ENCODE data around the gene PAX3. TPM values are rescaled to one million over a fixed set of nuclear protein-coding genes. Genes with fewer than 3 reads are reported as not detected.

PAX3 gene
- polyA plus RNA-seq, 4 donors, result 0.24 TPM; not detected in 3

DNA sequence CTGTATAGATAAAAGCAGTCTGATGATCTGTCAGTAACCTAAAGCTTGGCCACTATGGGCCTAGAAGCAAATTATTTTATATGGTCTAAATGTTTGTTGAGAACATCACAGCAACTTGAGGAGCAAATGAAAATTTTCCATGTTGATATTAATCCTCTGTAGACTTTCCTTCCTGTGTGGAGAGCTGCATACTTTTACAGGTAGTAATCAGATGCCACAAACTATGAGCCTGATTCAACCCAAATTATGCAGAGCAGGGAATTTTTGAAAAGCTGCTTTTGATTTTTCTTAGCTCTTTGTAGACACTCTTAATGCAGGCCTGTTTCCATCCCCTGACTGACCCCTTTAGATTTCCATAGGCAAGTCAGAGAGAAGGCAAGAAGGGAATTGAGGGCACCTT is 17.3 kb downstream of the PAX3 start:
- DNase-seq (ENCODE audit: low read depth in 4 of 4, low spot score in 3 of 4), result no peak

DNA sequence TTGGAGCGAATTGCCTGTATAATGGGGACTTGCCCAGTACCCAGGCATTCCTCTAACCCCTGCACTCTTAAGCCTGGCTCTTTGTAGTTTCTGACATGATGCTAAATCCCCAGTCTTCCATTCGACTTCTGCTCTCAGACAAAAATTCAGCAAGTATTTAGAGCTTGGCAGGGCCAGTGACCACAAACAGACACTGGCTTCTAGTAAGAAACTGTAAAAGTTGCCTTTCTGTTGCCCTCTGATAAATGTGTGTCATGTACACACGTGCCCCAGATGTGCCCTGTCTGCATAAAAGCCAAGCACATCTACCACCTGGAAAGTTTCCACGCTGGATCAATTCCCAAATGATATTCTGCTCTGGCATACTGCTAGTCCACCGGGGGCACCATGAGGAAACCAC is 18.0 kb downstream of the PAX3 start:
- no peak for DNase-seq (ENCODE audit: low read depth in 4 of 4, low spot score in 3 of 4)

DNA sequence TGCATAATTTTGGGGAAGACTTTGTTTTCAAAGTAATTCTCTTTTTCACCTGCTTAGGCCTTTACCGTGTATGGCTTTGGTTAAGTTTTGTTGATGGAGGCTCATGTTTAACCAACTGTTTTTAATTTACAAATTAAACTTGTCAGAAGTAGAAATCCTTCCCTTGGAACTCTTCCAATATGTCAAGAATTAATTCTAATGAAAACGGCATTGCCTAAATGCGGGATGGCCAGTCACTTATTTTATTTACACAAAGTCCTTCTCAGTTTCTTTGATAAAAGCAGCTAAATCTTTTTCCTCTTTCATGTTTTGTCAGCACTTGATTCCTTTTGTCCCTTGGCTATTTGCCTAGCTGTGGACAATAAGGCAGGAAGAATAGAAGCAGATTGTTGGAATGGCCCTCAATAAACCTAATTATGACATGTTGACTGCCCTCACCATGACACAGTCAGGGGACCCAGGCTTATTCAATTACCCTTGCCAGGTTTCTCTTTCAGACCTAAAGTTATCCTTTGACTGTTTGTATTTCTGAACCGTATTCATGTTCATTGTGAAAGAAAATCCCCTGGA is 26.3 kb downstream of the PAX3 start:
- no peak for DNase-seq (ENCODE audit: low read depth in 4 of 4, low spot score in 3 of 4)

DNA sequence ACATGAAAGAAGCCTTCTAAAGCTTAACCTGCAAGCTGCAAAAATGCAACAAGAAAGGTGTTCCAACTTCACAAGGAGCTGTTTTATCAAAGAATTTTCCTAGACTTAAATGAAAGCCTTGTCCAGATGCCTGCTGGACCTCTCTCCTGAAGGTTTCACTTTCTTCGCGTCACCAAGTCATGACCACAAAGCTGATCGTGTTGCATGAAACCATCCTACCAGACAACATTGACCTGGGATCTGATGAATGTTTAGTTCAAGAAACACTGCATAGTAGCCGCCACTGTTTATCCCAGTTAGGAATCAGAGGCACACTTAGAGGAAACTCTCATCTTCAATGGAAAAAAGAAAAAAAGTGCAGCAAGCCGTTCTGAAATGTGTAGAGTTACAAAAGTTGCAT is 26.9 kb downstream of the PAX3 start:
- no peak for DNase-seq (ENCODE audit: low read depth in 4 of 4, low spot score in 3 of 4)

DNA sequence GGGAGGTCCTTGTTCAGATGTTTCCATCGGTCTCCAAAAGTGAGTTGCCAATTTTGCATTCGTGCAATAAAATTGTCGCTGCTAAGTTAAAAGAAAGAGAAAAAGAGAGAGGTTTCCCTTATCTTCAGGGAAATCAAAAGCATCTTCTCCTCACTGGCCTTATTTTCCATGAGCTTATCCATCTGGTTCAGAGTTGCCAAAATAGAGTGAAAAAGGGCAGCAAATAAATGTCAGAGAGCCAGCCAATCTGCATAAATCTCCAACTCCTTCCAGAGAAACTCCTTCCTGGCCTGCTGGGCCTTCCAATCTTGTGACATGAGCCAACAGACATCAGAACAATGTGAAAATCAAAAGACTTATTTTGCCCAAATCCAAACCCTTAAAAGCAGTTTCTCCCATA is 28.4 kb downstream of the PAX3 start:
- DNase-seq (ENCODE audit: low read depth in 4 of 4, low spot score in 3 of 4), result no peak

DNA sequence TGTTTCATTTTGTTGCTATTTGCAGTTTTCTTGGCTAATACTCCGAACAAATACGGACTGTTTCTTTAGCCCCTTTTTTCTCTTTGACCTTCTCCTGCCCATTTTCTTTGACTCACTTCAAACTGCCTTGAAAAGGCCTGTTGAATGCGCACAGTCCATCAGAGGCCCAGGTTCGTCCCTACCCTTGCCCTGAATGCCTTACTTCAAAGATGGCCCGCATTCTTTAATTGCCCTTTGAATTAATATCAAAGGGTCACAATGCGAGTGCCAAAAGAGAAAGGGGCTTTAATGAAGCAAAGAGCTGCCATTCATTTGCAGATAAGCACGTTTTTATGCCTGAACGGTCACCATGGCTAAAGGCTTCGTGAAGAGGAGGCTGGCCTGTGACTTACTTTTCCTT is 29.7 kb downstream of the PAX3 start:
- DNase-seq (ENCODE audit: low read depth in 4 of 4, low spot score in 3 of 4), result no peak

DNA sequence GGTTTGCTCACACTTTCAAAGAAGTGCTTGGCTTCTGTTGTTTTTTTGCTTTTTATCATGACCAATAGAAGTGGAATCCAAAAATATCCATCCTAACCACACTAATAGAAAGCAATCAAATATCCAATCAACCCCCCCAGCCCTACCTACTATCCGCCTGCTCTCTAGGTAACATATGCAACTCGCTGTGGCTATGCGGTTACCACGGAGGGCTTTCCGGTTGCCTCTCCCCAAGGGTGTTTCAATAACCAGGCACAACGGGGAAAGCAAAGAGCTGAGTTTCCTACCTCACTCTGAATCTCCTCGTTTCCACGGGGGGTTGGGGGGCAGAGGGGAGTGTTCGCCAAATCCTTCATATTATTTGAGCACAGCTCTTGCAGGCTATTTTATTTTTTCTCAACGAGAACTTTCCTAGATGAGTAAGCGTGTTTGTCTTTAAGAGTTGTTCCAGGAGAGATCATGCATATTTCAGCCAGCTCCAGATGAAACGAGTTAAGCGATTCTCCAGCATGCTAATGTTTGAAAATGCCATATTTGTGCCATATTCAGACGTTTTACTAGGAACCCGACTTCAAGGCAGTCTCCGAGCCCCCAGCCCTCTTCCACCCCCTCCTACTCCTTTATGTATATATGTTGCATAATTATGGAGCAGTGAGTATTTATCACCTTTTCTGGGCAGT is 30.3 kb downstream of the PAX3 start:
- DNase-seq (ENCODE audit: low read depth in 4 of 4, low spot score in 3 of 4), result no peak

DNA sequence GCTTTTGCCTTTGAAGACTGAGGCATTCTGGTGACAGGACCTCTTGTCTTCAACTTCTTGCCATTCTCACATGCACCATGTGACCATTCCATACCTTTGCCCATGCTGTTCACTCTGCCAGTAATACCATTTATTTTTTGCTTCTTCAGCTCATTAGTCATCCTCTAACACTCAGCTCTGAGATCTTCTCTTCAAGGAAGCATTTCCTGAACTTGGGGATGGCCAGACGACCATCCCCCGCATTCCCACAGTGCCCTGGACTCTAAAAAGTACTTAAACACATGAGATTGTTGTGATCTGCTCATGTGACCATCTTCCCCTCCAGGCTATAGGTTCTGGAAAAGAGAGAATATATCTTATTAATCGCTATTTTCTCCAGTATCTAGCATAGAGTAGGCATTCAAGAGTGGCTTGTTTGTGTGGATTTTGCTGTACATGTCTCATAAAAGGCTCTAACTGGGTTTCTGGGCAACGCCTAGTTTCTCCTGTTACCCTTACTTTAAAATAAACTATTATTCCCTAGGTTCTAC is 33.9 kb downstream of the PAX3 start:
- no peak for DNase-seq (ENCODE audit: low read depth in 4 of 4, low spot score in 3 of 4)

DNA sequence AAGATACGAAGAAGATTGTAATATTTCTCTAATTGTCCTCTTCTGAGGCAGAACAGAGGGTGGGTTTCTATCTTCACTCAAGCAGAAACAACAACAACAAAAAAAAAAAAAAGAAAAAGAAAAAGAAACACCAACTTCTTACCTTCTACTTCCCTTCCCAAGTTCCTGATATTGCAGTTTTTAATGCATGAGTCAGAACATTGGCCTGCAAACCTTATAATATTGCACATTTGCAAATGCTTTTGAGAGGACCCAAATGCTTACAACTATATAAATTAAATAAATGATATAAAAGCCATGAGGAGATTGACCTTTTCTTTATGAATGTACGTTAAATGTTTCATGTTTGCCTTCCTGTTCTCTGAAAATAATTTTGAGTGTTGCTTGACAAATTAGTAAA is 37.3 kb downstream of the PAX3 start:
- DNase-seq (ENCODE audit: low read depth in 4 of 4, low spot score in 3 of 4), result no peak

DNA sequence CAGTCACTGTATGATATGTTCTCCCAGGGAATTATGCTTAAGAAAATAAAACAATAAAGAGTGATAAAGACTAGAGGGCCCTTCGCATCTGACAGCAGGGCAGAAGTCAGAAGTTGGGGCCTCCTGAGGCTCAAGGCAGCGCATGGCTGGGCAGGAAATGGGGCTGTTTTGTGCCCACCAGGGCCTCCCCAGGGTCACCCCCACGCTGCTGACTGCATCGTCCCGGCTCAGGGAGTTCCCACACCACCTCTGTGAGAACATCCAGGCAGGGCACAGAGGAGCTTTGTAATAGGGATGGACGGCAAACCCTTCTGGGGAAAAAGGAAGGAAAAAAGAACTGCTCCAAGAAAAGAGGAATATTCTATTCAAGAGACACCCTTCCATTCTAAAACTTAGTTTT is 41.2 kb downstream of the PAX3 start:
- no peak for DNase-seq (ENCODE audit: low read depth in 4 of 4, low spot score in 3 of 4)

DNA sequence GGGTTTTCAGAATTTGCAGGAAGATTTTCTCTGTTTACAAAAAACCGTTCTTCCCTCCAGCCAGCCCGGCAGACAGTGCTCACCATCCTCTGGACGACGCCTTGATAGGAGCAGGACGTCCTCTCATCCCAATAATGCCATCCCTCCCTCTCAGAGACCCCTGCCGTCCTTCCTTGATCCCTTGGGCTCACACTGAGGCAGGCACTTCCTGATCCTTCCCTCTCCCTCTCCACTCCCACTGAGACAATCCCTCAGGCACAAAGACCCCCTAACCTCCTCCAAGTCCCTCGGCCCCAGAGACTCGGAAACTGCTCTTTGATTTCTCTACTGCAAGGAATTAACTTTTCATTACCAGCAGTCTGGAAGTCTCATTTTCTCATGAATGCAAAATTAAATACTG is 42.5 kb downstream of the PAX3 start:
- DNase-seq (ENCODE audit: low read depth in 4 of 4, low spot score in 3 of 4), result no peak

DNA sequence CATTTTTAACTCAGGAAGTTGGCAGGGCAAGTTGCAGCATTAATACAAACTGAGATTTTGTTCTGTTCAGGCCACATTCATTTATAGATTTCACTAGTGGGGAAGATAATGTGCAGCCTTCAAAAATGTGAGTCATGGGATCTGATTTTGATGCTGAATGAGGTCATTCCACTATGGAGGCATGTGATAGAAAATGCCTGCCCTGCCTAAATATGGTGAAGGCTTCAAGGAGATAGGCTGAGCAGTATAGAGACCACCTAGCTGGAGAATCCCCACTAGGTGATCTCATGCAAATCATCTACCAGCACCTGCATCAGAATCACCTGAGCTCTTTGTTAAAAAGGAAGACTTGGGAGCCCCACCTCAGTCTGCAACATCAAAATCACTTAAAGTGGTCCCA is 43.7 kb downstream of the PAX3 start:
- DNase-seq (ENCODE audit: low read depth in 4 of 4, low spot score in 3 of 4), result no peak

DNA sequence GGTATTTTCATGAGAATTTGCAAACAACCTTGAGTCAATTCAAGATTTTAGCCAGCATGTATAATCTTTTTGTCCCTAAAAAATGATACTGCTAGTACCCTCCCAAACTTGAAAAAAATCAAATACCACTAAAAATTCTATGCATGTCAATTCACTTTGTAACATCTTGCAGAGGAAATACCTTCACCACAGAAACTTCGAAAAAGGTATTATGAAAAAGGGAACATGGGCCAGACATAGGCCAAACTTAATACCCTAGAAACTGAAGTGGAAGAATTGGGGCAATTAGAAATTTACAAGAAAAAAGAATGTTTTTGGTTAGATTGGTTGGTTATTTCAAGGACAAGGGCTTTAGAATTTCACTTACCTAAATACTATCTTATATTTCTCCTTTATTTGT is 48.5 kb downstream of the PAX3 start:
- DNase-seq (ENCODE audit: low read depth in 4 of 4, low spot score in 3 of 4), result no peak

DNA sequence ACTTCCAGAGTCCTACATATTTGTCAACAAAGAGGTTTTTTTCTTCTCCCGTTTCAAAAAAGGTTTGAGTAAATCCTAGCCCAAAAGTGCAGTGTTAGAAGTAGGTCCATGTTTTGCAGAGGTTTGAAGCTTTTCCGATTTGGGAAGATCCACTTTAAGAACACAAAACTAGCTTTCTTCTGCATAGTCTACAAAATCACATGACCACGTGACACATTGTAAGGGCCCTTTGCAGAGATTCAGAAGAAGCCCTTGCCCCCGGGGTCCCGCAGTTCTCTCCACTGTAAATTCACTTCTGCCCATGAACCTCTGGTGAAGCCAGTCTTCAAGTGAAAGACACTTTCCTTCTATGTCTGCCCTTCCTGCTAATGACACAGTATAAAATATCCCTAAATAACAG is 49.4 kb downstream of the PAX3 start:
- no peak for DNase-seq (ENCODE audit: low read depth in 4 of 4, low spot score in 3 of 4)

DNA sequence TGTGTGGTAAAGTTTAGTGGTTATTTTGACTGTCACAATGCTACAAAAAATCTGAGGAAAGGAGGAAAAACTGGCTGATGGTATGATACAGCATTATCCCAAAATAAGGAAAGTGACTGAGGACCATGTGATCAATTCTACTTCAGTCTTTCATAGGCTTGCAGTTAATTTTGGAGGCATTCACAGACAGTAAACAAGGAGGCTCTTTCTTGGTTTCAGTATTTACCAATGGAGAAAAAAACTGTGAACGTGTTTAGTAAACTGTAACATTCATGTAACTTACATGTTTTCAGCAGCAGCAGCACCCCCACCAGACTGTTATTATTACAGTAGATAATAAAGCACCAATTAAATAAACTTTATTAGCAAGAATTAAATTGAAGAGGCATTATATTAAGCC is 50.0 kb downstream of the PAX3 start:
- no peak for DNase-seq (ENCODE audit: low read depth in 4 of 4, low spot score in 3 of 4)

DNA sequence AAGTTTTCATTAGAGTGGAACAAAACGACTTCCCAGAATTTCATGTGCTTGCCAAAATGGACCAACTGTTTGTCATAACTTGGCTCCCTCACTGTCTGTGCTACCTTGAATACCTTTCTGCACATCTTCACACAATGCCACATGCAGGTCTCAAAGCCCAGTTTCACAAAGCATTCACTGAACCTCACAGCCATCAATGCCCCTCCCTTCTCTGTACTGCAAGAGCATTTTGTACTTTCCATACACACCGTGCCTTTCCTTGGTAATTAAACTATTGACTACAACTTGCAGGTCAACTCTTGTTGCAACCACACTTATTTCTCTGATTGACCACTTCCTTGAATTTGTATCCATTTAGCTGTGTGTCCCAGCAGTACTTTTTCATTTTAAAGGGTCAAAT is 50.5 kb downstream of the PAX3 start:
- no peak for DNase-seq (ENCODE audit: low read depth in 4 of 4, low spot score in 3 of 4)

DNA sequence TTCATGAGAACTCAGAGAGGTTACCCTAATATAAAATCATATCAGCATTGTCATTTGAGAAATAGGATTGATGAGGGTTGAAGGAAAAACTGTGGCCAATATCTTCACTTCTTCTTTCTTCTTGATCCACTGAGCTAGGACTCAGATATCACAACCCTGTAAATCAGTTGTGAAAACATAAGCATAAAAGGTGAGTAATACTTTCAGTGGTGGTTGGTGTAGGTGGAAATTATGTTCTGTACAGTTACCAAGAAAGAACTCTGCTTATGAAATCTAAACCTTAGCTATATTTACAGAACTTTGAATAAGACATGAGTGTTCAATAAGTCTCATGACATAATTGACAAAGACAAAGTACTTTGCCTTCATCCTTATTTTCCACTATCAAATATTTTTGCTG is 56.3 kb downstream of the PAX3 start:
- no peak for DNase-seq (ENCODE audit: low read depth in 4 of 4, low spot score in 3 of 4)

DNA sequence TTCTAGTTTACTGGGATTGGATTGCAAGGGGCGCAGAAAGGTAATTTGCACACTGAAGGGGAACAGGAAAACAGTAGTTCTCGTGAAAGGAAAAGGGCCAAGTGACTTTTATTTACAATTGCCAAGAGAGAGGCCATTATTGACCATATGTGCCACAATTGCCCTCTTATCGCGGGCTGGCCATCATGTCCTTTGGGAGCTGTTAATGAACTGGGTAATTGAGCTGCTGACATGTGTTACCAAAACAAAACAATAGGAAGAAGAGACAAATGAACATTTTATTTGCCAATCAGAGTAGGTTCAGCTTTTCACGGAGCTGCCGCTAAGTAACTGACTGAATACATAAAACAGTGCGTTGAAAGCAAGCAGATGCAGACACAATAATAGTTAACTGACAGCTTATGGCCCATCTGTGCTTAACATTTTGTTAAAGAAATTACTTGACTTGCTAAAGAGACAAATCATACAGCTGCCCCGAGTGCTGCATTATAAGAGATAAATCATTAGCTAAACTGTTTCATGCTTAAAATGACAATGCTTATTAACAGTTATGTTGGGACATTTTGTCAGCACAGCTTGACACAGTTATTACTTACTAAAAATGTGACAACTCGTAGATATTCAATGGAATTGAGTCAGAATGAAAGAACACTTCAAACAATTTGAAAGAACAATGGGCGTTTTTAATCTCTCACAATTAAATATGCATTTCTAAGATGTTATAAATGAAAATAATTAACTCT is 57.5 kb downstream of the PAX3 start:
- DNase-seq (ENCODE audit: low read depth in 4 of 4, low spot score in 3 of 4), result no peak

DNA sequence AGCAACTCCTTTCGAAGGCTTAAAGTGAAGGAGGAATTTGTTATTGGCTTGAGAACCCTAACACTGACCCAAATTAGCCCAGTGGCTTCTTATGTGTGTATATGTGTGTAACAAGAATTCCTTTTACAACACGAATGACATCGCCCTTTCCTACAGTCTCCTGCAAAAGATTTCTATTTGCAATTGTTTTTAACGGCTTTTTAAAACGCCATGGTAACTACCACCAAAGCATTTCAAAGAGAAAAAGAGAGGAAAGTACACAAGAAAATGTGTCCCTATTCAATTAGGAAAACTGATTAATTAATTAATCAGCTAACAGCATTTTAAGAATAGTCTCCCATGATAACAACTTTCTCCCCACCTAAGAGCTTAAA is 58.1 kb downstream of the PAX3 start:
- DNase-seq (ENCODE audit: low read depth in 4 of 4, low spot score in 3 of 4), result no peak

DNA sequence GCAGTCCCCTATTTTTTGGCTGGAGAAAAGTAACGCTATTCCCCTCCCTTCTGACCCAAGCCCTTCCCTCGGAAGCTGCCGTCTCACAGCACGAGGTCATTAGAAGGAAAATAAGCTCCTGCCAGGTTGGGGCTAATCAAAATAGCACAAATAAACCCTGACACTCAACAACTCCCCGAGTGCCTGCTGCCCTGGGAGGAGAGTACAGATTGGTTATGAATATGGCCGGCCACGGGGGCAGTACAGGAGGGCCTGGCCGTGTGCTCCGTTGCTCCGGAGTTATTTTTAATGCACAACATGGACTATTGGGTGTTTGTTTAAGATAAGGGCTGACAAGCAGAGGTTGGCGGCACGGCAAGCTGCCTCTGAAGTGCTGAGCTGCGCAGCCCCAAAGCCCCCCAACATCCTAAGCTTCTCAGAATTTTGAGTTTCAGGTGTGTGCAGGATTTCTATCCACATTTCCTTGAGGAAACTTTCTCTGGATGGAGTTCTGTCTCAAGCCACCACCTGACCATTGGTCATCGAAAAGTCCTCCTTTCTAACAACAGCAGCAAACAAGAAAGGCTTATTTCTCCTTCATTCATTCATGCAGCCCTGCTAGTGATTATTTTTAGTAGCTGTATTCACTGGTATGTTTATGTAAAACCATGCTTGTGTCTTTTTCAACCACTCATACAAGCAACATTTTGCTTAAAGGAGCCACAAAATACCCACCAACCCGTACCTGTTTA is 58.7 kb downstream of the PAX3 start:
- DNase-seq (ENCODE audit: low read depth in 4 of 4, low spot score in 3 of 4), result no peak

DNA sequence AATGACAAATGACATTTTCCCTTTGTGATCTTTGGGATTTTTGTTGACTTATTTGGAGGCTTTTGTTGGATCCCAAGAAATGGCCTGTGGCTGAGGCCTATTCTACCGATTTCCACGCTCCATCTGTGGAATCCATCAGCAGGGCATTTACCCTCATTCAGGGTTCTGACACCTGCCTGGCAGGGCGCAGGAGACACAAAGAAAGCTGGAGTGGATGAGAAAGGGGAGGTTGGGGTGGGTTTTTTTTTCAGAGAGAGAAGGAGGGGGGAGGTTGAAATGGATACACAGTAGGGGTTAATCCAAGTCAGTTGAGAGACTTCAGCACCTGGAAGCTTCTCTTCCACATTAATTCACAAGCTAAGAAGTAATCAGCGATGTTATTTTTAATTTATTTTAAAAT is 59.7 kb downstream of the PAX3 start:
- no peak for DNase-seq (ENCODE audit: low read depth in 4 of 4, low spot score in 3 of 4)

Data from left renal pelvis (tissue), 4 donors.